Stimulated activated CD8-positive, alpha-beta memory T cell treated with anti-CD3 and anti-CD28 coated beads, Interleukin-15, amount 100 ng/mL, for 1 hour (primary cell): ENCODE measurements around the gene METTL17.
"Not testable (repeated sequence)": the region's sequence is repeated elsewhere in the genome, so short reads cannot be mapped to it uniquely, and the experiment has no call there.

Source experiments
- DNase-seq: peaks from one replicate; pipeline ENCODE4 v3.0.0-alpha.2; 2020; ENCODE audit warnings: low read depth

METTL17 gene, protein sequence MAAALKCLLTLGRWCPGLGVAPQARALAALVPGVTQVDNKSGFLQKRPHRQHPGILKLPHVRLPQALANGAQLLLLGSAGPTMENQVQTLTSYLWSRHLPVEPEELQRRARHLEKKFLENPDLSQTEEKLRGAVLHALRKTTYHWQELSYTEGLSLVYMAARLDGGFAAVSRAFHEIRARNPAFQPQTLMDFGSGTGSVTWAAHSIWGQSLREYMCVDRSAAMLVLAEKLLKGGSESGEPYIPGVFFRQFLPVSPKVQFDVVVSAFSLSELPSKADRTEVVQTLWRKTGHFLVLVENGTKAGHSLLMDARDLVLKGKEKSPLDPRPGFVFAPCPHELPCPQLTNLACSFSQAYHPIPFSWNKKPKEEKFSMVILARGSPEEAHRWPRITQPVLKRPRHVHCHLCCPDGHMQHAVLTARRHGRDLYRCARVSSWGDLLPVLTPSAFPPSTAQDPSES

DNA sequence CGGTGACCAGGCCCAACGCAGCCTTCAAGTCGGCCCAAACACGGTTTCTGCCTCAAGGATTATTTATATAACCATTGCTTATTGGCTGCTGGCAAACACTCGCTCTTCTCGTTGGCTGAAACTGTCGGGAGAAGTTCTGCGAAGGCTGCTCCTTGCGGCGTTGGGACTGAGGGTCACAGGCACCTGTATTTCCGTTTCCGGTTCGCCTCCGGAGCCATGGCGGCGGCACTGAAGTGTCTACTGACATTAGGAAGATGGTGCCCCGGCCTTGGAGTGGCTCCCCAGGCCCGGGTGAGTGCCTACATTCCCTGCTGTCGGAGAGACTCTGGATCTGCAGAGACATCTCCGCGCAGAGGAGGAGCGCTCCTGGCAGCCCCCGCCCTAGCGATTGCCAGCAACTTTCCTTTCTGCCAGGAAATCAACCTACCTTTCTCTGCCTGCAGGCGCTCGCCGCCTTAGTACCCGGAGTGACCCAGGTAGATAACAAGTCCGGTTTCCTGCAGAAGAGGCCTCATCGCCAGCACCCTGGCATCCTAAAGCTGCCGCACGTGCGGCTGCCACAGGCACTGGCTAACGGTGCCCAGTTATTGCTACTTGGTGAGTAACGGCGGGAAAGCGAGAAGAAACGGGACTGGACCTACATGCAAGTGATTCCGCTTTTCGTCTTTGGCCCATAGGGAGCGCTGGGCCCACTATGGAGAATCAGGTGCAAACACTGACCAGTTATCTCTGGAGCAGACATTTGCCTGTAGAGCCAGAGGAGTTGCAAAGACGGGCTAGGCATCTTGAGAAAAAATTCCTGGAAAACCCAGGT is at the start of gene METTL17:
Gene METTL17 (plus strand): TSS at position 194 of the 814 bp plus-strand sequence. CDS start 23 bp downstream, at position 217.
- DNase-seq, result peak; percentile 62

DNA sequence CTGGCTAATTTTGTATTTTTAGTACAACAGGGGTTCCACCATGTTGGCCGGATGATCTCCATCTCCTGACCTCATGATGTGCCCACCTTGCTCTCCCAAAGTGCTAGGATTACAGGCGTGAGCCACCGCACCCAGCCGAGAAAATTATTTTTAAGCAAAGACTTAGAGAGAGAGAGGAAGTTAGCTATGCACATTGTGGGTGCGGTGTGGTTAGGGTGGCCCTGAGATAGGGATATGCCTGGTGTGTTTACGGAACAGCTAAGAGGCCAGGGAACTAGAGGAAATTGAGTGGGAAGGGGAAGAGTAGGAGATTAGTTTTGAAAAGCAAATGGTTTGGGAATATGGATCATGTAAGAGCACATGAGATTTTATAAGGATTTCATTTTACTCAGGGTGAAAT is 44.6 kb upstream of the METTL17 start:
- DNase-seq, result not testable (repeated sequence)

DNA sequence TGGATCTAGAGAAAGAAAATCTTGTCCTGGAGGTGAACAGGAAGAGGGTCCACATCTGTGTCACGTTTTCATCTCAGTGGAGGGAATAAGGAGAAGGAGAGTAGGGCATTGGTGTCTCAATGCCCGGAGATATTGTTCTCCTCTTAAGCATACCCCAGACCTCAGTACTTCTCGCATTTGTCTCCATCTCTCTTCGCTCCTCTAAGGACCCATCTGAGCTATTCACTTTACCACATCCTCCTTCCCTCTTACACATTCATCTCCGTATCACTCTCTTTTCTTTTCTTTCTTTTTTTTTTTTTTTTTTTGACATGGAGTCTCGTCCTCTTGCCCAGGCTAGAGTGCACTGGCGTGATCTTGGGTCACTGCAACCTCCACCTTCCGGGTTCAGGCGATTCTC is 43.1 kb upstream of the METTL17 start:
- not testable (repeated sequence) for DNase-seq

DNA sequence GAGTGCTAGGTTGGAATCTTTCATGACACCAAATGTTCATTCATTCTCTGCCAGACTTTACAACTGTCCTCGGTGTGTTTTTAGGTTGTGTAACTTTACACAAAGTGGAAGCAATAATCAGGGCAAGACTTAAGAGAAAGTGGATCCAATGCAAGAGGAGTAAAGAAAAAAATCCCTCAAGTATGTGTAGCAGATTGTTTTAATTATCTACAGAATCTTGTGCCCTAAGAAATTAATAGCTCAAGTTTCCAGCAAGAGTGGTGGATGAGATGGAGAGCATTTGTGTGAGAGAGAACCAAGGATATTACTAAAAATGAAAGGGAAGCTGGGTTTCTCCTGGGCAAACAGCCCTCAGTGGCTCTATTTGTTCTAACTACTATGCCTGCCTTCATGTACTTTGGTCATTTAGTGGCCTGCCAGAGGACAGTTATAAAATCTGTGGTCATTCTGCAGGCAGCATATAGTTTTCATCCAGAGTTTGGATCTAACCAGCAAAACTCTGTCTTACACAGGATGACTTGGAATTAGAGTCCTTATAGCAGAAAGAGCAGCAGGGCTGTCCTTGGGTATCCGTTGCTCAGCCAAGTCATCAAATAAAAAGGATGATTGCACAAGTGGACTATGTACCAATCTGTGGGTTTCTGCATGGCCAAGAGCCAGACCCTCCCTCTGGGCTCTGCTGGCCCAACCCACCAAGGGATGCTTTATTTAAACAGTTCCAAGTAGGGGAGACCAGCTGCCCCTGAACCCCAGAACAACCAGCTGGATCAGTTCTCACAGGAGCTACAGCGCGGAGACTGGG is 34.8 kb upstream of the METTL17 start, which contains the start of gene RNASE2:
Gene RNASE2 (plus strand): TSS at position 752 of the 802 bp plus-strand sequence. CDS start 285 bp downstream, outside the sequence.
- DNase-seq, result not testable (repeated sequence)

DNA sequence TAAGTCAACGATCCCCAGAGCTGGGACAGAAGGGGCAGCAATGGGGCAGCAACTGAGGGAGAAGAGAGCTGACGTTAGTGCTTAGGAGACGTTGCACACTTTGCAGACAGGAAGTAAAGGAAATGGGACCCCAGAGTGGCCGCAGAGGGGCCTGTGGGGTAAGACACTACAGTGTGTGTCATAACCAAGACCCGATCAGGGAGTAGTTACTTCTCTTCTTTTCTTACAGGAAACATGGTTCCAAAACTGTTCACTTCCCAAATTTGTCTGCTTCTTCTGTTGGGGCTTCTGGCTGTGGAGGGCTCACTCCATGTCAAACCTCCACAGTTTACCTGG is 34.3 kb upstream of the METTL17 start:
- DNase-seq, result not testable (repeated sequence)

DNA sequence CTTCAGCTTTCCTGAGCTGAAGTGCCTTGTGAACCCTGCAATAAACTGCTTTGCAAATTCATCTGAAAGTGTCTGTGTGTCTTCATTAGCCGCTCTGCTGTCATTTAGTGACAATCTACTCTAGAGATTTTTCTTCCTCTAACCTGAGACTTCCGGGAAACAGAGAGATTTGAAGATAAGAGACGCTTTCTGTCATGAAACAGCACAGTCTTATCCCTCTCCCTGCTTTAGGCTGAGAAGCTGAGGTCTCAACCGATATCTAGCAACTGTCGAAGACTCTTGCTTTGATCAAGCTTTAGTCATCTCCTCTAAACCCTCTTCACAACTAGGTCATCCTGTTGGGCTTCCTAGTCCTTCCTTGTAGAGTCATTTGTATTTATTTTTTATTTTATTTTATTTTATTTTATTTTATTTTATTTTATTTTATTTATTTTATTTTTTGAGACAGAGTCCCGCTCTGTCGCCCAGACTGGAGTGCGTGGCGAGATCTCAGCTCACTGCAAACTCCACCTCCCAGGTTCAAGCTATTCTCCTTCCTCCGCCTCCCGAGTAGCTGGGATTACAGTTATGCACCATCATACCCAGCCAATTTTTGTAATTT is 33.3 kb upstream of the METTL17 start:
- no peak for DNase-seq

DNA sequence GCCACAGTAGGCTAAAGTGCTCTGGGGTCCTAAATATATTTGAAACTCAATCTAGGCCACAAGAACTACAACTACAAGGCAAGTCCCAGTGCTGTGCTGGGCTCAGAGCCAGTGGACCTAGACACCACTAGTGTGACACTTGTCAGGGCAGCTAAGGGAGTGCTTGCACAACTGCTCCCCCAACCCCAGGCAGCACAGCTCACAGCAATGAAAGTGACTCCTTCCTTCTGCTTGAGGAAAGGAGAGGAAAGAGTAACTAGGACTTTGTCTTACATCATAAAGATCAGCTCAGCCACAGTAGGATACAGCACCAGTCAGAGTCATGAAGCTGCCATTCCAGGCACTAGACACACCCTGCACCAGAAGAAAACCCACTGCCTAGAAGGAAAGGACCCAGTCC is 30.8 kb upstream of the METTL17 start:
- not testable (repeated sequence) for DNase-seq

DNA sequence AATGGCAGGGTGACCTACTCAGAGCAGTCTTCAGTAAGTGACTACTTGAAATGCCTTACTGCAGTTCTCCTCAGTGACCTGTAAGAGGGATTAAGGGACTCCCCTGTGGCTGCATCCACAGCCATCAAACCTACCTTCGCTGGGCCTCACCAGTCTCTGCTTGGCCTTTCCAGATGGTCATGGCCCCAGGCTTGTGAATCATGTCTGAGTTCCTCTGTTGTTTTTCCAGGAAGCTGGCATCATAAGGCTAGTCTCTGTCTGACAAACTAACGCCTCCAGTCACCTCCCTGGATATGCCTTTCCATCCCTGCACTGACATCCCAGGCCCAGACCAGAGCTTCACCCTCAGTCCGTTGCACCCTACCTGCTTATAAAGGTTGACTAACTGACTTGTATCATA is 20.4 kb upstream of the METTL17 start:
- no peak for DNase-seq

DNA sequence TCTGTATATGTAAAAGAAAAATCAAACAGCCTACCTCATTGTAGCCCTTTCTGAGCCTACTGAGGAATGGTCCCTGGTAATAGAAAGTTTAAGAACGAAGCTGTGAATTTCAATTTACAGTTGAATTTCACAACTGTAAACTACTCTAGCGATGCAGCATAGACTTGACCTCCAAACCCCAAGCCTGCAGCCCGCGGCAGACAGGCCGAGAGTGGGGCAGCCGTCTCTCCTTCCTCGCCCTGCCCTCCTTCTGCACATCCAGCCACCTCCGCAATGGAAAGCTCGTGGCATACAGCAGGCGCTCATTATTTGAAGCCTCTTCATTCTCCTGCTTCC is 19.2 kb upstream of the METTL17 start:
- DNase-seq, result no peak

DNA sequence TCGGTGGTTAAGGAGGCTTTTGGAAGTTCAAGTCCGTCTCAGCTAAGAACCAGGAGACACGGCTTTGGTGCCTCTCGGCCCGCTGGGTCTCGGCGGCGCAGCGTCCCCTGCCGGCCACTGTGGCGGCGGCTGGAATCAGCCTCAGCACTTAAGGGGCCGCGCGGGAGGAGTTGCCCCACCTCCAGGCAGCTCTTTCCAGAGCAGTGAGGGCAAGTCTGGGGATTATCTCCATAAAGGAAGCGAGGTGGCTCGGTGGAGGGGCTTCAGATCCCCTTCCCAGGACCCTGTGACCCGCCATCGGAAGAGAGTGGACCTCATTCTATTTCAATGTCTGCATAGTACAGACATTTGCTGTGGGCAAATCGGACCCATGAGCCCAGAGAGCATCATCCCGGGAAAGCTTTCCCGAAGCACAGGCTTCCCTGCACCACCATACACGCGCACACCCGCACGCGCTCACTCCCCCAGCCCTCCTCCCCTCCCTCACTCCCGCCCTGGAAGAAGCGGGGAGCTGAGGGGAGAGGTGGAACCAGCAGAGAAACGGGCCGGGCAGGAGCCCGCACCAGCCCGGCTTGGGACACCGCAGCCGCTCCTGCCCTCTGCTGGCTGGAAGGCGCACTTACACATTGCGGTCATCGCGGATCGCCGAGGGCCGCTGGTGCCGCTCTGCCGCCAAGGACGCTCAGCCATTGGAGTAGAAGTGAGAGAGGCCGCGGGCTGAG is 18.6 kb upstream of the METTL17 start:
- peak; percentile 49 for DNase-seq

DNA sequence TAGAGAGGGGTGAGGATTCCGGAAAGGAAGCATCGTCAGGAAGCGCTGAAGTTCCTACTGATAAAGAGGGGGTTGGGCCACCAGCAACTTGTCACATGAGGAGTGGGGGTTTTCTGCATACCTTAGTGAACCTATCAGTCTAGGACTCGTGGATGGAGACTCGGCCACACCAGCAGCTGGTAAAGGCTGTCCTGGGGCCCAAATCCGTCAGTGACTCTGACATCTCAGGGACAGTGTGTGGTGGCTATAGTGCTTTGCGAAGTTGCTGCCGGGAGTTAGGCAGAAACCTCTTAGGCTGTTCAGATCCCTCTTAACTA is 18.1 kb upstream of the METTL17 start:
- no peak for DNase-seq

DNA sequence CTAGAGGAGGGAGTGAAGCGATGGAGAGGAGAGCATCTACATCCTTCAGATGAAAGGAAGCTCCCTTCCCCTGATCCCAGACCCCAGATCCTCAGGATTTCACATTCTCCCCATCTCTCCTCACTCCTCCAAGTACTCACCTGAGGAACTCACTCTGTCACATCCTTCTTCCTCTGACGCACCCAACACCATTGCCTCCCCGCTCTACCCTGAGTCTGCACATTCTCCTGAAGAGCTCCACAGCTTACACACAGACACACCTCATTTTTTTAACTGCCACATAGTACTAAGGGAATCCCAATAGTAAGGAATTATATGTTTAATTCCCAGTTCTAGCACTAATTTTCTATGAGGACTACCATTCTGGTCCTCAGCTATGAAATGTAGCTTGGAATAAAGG is 16.3 kb upstream of the METTL17 start:
- DNase-seq, result no peak

DNA sequence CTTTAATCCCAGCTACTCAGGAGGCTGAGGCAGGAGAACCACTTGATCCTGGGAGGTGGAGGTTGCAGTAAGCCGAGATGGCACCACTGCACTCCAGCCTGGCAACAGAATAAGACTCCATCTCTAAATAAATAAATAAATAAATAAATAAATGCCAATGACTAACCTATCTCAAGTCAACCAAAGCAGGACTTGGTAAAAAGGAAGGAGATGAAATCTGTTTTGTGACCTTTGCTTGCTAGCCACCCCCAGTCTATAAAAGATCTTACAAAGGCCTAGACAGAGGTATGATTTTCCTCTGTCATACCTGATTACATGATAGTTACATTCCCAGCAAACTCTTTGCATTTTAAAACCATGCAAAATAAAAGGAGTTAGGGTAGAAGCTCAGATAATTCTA is 13.5 kb upstream of the METTL17 start:
- no peak for DNase-seq

DNA sequence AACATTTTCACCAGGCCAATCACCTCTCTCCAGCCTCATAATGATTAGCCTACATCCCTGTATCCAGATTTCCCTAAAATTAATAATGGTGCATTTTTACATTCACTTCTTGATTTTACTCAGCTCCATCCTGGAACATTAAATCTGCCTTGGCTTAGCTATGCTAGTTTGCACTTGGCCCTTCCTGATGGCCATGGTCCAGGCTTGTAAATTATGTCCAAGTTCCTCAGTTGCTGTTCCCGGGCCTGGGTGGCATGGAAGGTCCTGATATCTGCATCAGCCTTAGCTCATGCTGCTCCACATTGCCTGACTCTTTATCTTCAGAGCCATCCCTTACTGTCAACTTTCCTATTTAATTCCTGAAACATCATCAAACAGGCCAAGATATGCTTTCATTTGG is 11.1 kb upstream of the METTL17 start:
- DNase-seq, result no peak

DNA sequence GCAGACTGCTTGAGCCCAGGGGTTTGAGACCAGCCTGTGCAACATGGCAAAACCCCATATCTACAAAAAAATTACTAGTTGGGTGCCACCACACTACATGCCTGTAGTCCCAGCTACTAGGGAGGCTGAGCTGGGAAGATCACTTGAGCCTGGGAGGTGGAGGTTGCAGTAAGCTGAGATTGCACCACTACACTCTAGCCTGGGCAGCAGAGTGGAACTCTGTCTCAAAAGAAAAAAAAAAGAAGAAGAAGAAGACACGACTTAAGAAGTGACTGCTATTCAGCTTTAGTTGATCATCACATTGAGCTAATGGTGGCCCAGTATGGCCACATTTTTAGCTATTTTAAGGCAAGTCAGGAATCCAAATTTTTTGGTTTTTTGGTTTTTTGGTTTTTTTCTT is 8.9 kb upstream of the METTL17 start:
- DNase-seq, result no peak

DNA sequence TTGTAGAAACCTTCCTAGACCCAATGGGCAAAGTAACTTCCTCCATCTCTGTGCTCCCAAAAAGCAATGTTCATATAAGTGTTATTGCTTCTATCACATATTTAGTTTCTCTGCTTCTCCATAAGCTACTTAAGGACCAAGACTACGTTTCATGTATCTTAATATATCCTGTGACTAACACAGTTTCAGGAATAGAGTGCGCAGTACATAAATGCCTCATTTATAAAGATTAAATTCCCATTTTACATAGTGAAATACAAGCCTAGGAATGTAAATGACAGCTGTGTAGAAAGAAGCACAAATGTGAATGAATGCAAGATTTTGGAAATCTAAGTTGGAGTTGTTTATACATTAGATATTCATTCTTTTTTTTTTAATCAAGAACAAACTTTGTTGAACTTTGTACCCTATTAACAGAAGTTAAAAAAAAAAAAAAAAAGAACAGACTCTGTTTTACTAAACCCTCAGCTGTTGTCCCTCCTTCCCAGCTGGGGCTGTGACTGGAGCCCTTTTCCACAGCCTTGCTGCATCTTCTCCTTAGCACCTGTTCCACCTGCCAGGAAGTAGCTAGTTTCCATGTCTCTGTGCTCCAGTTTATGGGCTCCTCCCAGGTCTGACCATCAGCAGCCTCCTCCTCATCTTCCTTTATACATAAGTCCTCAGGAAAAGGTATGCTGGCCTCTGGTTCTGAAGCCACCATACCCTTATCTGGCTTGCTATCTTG is 7.0 kb upstream of the METTL17 start:
- DNase-seq, result no peak

DNA sequence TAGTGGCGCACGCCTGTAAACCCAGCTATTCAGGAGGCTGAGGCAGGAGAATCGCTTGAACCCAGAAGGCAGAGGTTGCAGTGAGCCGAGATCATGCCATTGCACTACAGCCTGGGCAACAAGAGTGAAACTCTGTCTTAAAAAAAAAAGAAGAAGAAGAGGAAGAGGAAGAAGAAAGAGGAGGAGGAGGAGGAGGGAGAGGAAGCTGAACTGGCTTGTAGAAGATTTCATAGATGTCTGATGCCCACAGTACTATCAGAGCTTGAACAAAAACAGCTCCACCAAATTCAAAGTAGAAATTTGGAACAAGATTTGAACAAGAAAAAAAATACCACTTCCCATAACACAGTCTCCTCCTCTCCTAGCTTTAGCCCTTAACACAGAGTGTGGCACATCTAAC is 4.1 kb upstream of the METTL17 start:
- DNase-seq, result not testable (repeated sequence)

DNA sequence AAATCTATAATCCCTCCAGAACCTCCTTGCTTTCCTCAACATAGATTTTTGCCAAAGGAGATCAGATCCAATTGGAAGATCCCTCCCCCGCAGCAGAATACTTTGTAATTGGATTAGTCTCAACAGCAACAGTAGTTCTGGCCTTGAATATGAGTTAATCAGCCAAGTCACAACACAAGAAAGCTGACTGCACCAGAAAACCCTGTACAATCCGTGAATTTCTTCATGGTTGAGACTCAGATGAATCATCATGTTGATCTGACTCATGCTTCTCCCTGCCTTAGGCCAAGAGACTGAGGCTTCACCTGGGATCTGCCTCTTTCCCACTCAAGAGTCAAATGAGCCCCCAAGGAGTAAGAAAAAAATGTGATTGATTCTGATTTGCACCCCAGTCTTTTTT is 3.0 kb upstream of the METTL17 start:
- DNase-seq, result no peak

DNA sequence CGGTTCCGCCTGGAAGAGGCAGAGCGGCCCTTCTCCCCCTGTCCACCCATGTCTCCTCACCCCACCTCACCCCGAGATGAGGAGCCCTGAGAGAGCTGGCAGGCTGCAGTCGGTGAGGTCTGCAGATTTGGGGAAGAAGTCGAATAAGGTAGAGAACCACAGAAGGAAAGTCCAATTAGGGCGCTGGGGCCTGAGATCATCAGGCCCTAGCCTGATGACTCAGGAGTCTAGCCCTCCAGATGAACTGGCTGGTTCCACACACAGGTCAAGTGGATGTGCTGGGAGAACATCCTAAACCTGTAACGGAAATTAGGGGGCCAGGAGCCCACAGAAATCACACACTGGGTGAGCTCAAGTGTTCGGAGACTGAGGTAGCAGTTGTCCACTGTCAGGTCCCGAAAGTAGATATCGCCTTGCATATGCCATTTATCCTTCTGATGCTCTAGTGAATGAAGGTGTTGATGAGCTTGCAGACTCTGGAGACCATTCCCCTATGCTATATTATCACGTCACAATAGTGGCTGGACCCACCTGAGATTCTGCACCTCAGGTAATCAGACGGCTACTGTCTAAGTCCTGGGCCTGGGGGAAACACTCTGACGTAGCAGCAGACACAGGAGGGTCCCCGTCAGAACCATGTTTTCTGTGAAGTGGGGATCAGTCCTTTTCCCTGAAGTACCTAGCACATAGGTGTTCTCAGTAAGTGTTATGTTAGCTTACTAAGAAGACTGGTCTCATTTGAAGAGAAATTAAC is 886 bp upstream of the METTL17 start:
- no peak for DNase-seq

DNA sequence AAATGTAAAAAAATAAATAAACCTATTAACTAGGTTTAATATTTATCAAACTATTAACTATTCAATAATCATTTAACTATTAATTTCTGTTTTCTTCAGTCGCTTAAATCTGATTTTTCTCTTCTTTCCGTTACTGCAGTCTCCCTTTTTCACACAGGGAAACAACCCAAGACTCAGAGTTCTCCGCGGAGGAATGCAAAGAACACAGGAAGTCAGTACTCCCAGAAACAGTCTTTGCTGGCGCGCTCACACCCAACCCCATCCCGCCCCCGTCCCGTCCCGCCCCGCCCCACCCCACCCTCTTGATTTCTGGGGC is 351 bp upstream of the METTL17 start:
- no peak for DNase-seq
